Suppressor macrophage treated with lipopolysaccharide for 4 hours (primary cell): ENCODE data around the gene GAS7.

Experiments used
- DNase-seq: peaks from one replicate; pipeline ENCODE4 v3.0.0-alpha.2; 2020

Gene GAS7

DNA sequence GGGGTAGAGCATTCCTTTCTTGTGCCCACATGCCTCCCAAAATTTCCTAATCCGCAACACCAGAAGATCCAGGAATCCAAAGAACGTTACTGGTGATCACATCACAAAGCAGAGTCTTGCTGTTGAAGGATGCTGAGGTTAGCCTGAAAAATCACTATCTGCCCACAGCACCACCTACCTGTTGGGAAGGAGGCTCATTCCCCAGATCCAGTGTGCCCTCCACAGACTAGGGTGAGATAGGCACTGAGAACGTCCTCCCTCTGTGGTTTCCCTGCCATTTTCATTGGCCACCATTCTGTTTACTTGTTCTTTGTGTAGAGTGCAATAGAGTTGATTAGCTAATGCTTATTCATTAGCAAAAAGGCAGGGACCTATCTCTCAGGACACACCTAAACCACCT, 323.7 kb downstream of the GAS7 start:
- no peak for DNase-seq

DNA sequence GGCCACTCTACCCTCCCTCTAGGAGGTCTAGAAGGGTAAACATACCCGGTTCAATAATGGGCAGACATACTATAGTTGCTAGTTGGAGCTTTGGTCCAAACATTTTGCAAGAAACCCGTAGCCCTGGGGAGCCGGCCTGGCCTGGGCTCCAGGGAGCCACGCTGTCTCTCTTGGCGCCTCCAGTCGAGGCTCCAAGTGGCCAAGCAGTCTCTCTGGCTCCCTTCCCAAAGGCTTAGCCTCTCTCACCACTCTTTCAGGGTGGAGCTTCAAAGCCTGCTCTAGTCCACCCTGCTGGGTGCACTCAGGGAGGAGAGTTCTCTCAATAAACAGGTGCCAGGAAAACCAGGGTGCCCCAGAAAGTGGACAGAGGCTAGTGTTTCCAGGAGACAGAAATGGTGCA, 325.6 kb downstream of the GAS7 start:
- no peak for DNase-seq

DNA sequence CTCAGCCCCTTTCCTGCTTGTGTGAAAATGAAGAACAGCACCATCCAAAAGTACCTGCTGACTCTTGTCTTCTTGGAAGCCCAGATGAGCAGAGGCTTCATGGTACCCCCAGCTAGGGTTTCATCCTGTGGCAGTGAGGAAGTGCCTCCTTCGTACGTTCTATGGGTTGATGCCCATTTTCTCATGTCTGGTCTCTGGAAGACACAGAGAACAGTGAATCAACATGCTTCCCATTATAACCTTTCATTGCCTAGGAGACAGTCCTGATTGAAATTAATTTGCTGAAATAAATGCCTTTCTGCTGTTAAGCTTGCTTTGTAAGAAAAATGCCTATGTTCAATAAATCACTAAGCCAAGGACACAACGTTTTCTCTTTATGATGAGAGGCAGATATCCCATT, 329.9 kb downstream of the GAS7 start:
- no peak for DNase-seq

DNA sequence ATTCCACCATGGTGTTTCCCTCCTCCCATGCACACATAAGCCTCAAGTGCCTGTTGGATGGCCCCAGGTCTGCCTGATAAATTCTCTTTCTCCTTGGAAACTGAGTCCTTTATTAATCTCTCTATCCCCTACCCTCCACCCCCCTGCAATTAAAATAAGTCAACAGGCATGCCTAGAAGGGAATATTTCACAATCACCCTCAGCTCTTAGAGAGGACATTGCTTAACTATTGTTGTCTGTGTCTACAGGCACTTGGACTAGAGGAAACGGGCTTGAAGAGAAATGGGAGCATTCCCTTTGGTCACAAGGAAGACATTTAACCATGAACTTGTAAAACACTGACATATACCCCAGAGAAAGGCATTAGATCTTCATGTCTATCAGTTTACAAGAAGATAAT, 332.8 kb downstream of the GAS7 start:
- DNase-seq = peak; percentile 47

DNA sequence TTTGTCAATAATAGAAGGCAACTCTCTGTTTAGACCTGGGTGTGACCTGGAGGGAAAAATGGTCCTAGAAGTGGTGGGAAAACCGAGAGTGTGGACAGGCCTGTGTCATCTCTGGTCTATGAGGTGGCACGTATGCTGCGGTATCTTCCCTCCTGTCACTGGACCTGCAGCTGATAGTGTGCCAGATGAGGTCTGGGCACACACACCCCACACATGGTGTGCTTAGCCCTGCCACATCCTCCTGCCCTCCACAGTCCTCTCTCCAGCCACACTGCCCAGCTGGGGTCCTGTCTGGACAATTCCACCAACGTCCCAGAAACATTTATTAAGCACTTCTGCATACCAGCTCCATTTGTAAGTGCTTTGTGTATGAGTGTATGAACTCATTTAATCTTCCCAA, 335.5 kb downstream of the GAS7 start:
- no peak for DNase-seq

DNA sequence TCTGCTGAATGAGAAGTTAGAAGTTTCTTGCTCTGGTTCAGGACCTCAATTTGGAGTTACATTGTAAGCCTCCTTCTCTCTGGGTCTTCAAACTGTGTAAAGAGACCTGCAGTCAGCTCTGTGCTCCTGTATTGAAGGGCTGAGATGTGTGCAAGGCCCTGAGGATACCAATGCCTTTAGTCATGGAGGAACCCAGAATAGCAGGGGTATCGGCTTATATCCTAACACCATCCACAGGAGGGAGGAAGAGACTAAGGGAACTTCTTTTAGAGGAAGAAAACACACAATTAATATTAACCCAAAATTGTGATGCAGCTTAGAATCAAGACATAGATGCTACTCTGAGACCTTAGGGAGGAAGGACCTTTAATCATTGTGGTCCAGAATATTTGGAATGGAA, 336.2 kb downstream of the GAS7 start:
- no peak for DNase-seq

DNA sequence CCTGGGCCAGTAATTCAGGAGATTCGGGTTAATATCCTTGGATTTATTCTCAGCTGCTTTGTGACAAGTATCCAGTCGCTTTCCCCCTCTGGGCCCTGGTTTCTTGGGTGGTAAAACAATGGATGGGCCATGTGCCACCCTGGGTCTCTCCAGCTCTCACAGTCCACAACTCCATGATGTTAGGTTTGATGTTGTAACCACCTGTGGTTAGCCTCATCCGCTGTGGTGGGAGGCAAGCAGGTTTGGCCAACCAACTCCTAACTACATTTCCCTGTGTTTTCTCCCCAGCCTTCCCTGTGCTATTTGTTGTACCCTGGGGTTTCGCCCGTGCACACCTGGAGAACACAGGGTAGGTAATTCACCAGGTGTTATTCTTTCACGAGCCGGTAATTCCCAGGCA, 337.6 kb downstream of the GAS7 start:
- no peak for DNase-seq
